GM18861 (cell line): ENCODE data around the gene PRUNE1.

Experiments used
- ATAC-seq: cut with Tn5 transposase; IDR thresholded peaks from one replicate; pipeline ENCODE4 v1.9.1; 2021; ENCODE audit not compliant: unreplicated experiment

Gene PRUNE1

GRCh38 chr1:151049458-151049857 is 41.2 kb downstream of the PRUNE1 start:
- no peak for ATAC-seq

- no peak for ATAC-seq
Observed at GRCh38 chr1:151050051-151050688, 41.9 kb downstream of the PRUNE1 start.

- ATAC-seq, result no peak
Observed at GRCh38 chr1:151051356-151052009, 43.2 kb downstream of the PRUNE1 start.

- no peak for ATAC-seq
Observed at GRCh38 chr1:151054971-151055547, 46.8 kb downstream of the PRUNE1 start.

- ATAC-seq, result no peak
Observed at GRCh38 chr1:151055581-151055980, 47.3 kb downstream of the PRUNE1 start.

GRCh38 chr1:151056149-151056548 is 47.9 kb downstream of the PRUNE1 start:
- ATAC-seq, result no peak

- no peak for ATAC-seq
Observed at GRCh38 chr1:151058692-151059091, 50.4 kb downstream of the PRUNE1 start.

GRCh38 chr1:151059109-151060006 is 51.1 kb downstream of the PRUNE1 start, which contains the start of gene CDC42SE1:
Gene CDC42SE1 (minus strand): TSS chr1:151059622. CDS start chr1:151055730, 3,892 bp downstream.
- ATAC-seq, result peak; percentile 59

GRCh38 chr1:151060007-151060656 is 51.9 kb downstream of the PRUNE1 start, which contains the start of gene MLLT11:
Gene MLLT11 (plus strand): TSS chr1:151060397. CDS start chr1:151067225, 6,828 bp downstream.
- no peak for ATAC-seq

GRCh38 chr1:151060657-151061421 is 52.6 kb downstream of the PRUNE1 start:
- ATAC-seq, result no peak

- ATAC-seq, result no peak
Observed at GRCh38 chr1:151061704-151062103, 53.5 kb downstream of the PRUNE1 start.

GRCh38 chr1:151062741-151063371 is 54.6 kb downstream of the PRUNE1 start:
- no peak for ATAC-seq

GRCh38 chr1:151065089-151065645 is 56.9 kb downstream of the PRUNE1 start:
- ATAC-seq, result no peak

GRCh38 chr1:151067185-151067584 is 58.9 kb downstream of the PRUNE1 start:
- no peak for ATAC-seq

GRCh38 chr1:151069103-151069486 is 60.8 kb downstream of the PRUNE1 start:
- ATAC-seq, result no peak

- peak; percentile 51 for ATAC-seq
Observed at GRCh38 chr1:151070474-151071276, 62.4 kb downstream of the PRUNE1 start, which contains the start of gene GABPB2. Gene GABPB2 (plus strand): TSS chr1:151070761. CDS start chr1:151088190, 17,429 bp downstream.

GRCh38 chr1:151072224-151072623 is 64.0 kb downstream of the PRUNE1 start:
- ATAC-seq, result no peak
